ENCODE data around the gene PDE4D.

Gene PDE4D

DNA sequence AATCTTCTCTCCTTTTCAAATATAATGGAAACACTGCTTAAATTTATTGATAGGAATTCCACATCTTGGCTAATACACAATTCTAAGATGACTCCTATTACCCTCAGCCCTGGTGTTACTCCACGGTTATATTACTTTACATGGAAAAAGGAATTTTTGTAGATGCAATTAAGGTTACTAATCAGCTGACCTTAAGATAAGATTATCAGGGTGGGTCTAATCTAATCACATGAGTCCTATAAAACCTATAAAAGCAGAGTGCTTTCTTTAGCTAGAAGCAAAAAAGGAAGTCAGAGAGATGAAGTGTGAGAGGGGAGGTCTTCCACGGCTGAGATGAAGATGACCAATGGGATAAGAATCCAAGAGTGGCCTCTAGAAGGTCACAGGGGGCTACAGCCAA is 268.6 kb downstream of the PDE4D start:
- Histone ChIP-seq H3K27ac (replicated peaks) (no peak overlapping the region), H3K4me3 (replicated peaks; ENCODE audit: insufficient read depth, low read length) (no peak overlapping the region), H3K27me3 (ENCODE audit: insufficient read depth, poor library complexity, severe bottlenecking) (no peaks in the 10 kb centered on the region)
- TF ChIP-seq SPI1 (IDR thresholded peaks at IDR 0.05; ENCODE audit: borderline replicate concordance, low read depth) = no peak
- no peak for TF ChIP-seq POLR2AphosphoS5 (IDR thresholded peaks at IDR 0.05; ENCODE audit: low read depth)
- TF ChIP-seq, protein P1, sequence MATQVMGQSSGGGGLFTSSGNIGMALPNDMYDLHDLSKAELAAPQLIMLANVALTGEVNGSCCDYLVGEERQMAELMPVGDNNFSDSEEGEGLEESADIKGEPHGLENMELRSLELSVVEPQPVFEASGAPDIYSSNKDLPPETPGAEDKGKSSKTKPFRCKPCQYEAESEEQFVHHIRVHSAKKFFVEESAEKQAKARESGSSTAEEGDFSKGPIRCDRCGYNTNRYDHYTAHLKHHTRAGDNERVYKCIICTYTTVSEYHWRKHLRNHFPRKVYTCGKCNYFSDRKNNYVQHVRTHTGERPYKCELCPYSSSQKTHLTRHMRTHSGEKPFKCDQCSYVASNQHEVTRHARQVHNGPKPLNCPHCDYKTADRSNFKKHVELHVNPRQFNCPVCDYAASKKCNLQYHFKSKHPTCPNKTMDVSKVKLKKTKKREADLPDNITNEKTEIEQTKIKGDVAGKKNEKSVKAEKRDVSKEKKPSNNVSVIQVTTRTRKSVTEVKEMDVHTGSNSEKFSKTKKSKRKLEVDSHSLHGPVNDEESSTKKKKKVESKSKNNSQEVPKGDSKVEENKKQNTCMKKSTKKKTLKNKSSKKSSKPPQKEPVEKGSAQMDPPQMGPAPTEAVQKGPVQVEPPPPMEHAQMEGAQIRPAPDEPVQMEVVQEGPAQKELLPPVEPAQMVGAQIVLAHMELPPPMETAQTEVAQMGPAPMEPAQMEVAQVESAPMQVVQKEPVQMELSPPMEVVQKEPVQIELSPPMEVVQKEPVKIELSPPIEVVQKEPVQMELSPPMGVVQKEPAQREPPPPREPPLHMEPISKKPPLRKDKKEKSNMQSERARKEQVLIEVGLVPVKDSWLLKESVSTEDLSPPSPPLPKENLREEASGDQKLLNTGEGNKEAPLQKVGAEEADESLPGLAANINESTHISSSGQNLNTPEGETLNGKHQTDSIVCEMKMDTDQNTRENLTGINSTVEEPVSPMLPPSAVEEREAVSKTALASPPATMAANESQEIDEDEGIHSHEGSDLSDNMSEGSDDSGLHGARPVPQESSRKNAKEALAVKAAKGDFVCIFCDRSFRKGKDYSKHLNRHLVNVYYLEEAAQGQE (IDR thresholded peaks at IDR 0.05; ENCODE audit: insufficient replicate concordance, low read depth) = no peak
- TF ChIP-seq CTCF (IDR thresholded peaks at IDR 0.05; ENCODE audit: insufficient read depth, low read length) = no peak
- no peak for TF ChIP-seq GABPA (IDR thresholded peaks at IDR 0.05; ENCODE audit: low read depth)
- DNase-seq (ENCODE audit: low read depth in 1 of 2, low spot score in 1 of 2) = no peak

GRCh38 chr5:59622848-59623247 is 270.7 kb downstream of the PDE4D start:
- no peak overlapping the region for H3K27ac ChIP-seq (replicated peaks)
- no peak for TF ChIP-seq SPI1 (IDR thresholded peaks at IDR 0.05; ENCODE audit: borderline replicate concordance, low read depth)
- no peak for TF ChIP-seq GABPA (IDR thresholded peaks at IDR 0.05; ENCODE audit: low read depth)
- TF ChIP-seq, protein P1 (IDR thresholded peaks at IDR 0.05; ENCODE audit: insufficient replicate concordance, low read depth) = no peak
- TF ChIP-seq CTCF (IDR thresholded peaks at IDR 0.05; ENCODE audit: insufficient read depth, low read length) = no peak
- no peak for TF ChIP-seq POLR2AphosphoS5 (IDR thresholded peaks at IDR 0.05; ENCODE audit: low read depth)
- H3K27me3 ChIP-seq (ENCODE audit: insufficient read depth, poor library complexity, severe bottlenecking) = no peaks in the 10 kb centered on the region
- DNase-seq (ENCODE audit: low read depth in 1 of 2, low spot score in 1 of 2) = no peak
- no peak overlapping the region for H3K4me3 ChIP-seq (replicated peaks; ENCODE audit: insufficient read depth, low read length)

- no peak for TF ChIP-seq GABPA (IDR thresholded peaks at IDR 0.05; ENCODE audit: low read depth)
- TF ChIP-seq POLR2AphosphoS5 (IDR thresholded peaks at IDR 0.05; ENCODE audit: low read depth) = no peak
- TF ChIP-seq CTCF (IDR thresholded peaks at IDR 0.05; ENCODE audit: insufficient read depth, low read length) = no peak
- TF ChIP-seq SPI1 (IDR thresholded peaks at IDR 0.05; ENCODE audit: borderline replicate concordance, low read depth) = no peak
- TF ChIP-seq, protein P1 (IDR thresholded peaks at IDR 0.05; ENCODE audit: insufficient replicate concordance, low read depth) = no peak
- no peak for DNase-seq (ENCODE audit: low read depth in 1 of 2, low spot score in 1 of 2)
- Histone ChIP-seq H3K27me3 (ENCODE audit: insufficient read depth, poor library complexity, severe bottlenecking) (no peaks in the 10 kb centered on the region), H3K4me3 (replicated peaks; ENCODE audit: insufficient read depth, low read length) (no peak overlapping the region), H3K27ac (replicated peaks) (no peak overlapping the region)
Measured at GRCh38 chr5:59621477-59621876, 272.0 kb downstream of the PDE4D start.
